Loucy (cell line): Measurements from ENCODE around the gene SLC39A8.

Source experiments
- CTCF ChIP-seq: fragments of 200-600 bp; sonication (generic); conservative IDR thresholded peaks from 2 replicates; pipeline ENCODE4 v1.5.1; 2014; ENCODE audit warnings: mild to moderate bottlenecking, antibody characterized with exemption, low read length
- EZH2phosphoT487 ChIP-seq: fragments of 200-600 bp; IDR thresholded peaks from 2 replicates; pipeline ENCODE4 v1.6.1; 2018; ENCODE audit warnings: antibody characterized with exemption, mild to moderate bottlenecking, moderate library complexity, borderline replicate concordance

GRCh38 chr4:102227388-102227787 lies 117.9 kb downstream of the SLC39A8 start:
- no peak for TF ChIP-seq CTCF
- TF ChIP-seq EZH2phosphoT487, result no peak
